Nephron progenitor cell (in vitro differentiated cells): ENCODE data around the gene MRTFA.
"Not testable (repeated sequence)": the region's sequence is repeated elsewhere in the genome, so short reads cannot be mapped to it uniquely, and the experiment has no call there.

Experiments
- DNase-seq: peaks from one replicate; pipeline ENCODE4 v3.0.0; 2021
- H3K27ac Mint-ChIP-seq: 2 replicates; pipeline ENCODE4 v1.8.0; 2021; ENCODE audit warnings: mild to moderate bottlenecking, moderate library complexity, mixed read lengths
- H3K27me3 Mint-ChIP-seq: 2 replicates; pipeline ENCODE4 v1.8.0; 2021; ENCODE audit warnings: mild to moderate bottlenecking, low read depth, mixed read lengths; ENCODE audit not compliant: poor library complexity
- H3K36me3 Mint-ChIP-seq: 2 replicates; pipeline ENCODE4 v1.8.0; 2021; ENCODE audit warnings: low read depth, mixed read lengths
- H3K4me1 Mint-ChIP-seq: 2 replicates; pipeline ENCODE4 v1.8.0; 2021; ENCODE audit warnings: mixed read lengths
- H3K4me3 Mint-ChIP-seq: 2 replicates; pipeline ENCODE4 v1.8.0; 2021; ENCODE audit warnings: mild to moderate bottlenecking, moderate library complexity, mixed read lengths
- H3K9me3 Mint-ChIP-seq: 2 replicates; pipeline ENCODE4 v1.8.0; 2021; ENCODE audit warnings: mild to moderate bottlenecking, moderate library complexity, mixed read lengths
- CTCF ChIP-seq: fragments of 200-600 bp; sonication (generic); IDR thresholded peaks from 2 replicates; pipeline ENCODE4 v1.5.0; 2021; ENCODE audit warnings: antibody characterized with exemption

MRTFA gene

DNA sequence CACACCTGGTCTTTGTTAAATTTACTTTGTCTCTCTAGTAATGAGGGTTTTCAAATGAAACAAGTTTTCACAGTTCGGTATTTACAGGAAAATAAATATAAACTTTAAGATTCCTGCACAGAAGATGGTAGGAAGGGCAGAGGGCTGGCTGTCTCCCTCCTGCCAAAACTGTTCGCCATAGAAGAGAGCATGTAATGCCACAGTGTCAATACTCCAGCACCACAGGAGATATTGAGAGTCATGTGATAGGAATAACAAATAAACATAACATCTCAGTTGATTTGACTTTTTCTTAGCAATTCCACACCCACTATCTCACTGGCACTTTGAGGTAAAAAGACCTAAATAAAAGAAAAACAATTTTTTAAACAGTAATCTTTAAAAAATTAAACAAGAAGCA, 100.9 kb downstream of the MRTFA start:
- Mint-ChIP-seq H3K4me3 (no peak overlapping the region), H3K36me3 (peaks cover 27% of the 10 kb centered on the region), H3K27me3 (peaks cover 5% of the 10 kb centered on the region), H3K27ac (no peak overlapping the region), H3K9me3 (peaks cover 37% of the 10 kb centered on the region), H3K4me1 (peaks cover 30% of the 10 kb centered on the region)
- DNase-seq: no peak
- no peak for TF ChIP-seq CTCF

GRCh38 chr22:40535189-40535512, 101.4 kb downstream of the MRTFA start:
- Mint-ChIP-seq H3K9me3 (peaks cover 34% of the 10 kb centered on the region), H3K36me3 (peaks cover 23% of the 10 kb centered on the region), H3K27ac (peak overlapping the region; percentile 66), H3K27me3 (peaks cover 5% of the 10 kb centered on the region), H3K4me1 (peaks cover 35% of the 10 kb centered on the region), H3K4me3 (no peak overlapping the region)
- DNase-seq: no peak
- TF ChIP-seq CTCF: no peak

DNA sequence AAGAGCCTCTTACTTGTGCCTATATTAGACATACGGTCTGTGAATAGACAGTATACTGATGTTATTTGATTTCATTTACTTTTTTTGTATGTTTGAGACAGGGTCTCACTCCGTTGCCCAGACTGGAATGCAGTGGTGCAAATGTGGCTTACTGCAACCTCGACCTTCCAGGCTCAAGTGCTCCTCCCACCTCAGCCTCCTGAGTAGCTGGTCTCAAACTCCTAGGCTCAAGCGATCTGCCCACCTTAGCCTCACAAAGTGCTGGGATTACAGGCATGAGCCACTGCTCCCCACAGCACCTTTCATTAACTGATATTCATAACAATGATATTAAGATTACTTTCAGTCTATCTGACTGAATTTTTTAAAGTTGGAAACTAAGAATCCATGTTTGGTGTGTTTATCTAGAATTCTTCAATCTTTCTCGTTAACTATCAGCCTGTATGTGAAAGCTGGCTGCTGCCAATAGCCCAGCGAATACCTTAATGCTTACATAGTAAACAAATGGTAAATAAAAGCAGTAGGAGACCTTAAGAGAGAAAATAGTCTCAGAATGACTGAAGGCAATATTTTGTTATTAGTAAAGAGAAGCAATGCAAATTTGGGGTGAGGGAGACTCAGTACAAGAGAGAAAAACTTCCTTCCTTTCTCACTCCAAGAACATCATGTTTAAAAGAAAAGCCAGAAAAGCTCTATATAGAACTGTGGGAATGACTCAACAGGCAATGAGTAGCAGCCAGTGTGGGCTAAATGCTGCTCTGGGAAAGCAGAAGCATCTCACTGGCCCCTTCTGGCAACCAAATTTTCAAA, 101.9 kb downstream of the MRTFA start:
- TF ChIP-seq CTCF: no peak
- H3K36me3 Mint-ChIP-seq: peaks cover 20% of the 10 kb centered on the region
- no peak overlapping the region for H3K4me3 Mint-ChIP-seq
- H3K27ac Mint-ChIP-seq: peak overlapping the region; percentile 66
- no peak for DNase-seq
- H3K9me3 Mint-ChIP-seq: peaks cover 29% of the 10 kb centered on the region
- H3K27me3 Mint-ChIP-seq: peaks cover 5% of the 10 kb centered on the region
- peaks cover 41% of the 10 kb centered on the region for H3K4me1 Mint-ChIP-seq

DNA sequence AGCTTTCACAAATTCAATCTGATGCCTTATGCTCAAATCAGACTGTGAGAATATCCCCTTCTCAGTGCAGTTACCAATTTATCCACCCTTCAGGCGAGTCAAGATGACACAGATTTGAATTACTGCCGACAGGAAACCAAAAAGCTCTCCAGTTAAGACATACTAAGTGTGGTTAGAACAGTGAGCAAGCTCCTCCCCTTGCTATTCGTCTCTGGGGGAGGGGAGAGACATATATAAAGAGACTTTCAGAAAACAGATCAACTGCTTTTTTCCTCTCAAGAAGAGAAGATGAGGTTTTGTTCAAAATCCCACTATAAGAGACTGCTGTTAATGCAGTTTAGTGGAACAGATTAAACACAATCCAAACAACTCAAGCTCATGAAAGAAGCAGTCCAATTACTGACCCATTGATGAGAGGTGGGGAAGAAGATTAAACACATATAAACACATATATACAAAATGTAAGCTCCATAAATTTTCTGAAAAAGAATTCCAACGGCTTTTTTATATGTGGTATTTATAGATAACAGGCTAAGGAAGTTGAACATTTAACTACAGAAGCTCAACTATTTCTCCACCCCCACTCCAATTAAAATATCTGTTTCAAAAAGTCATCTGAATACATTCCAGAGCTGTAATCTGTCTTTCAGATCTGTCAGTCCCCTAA, 102.7 kb downstream of the MRTFA start:
- H3K27me3 Mint-ChIP-seq: peaks cover 5% of the 10 kb centered on the region
- peaks cover 22% of the 10 kb centered on the region for H3K36me3 Mint-ChIP-seq
- peaks cover 21% of the 10 kb centered on the region for H3K9me3 Mint-ChIP-seq
- H3K4me1 Mint-ChIP-seq: peaks cover 41% of the 10 kb centered on the region
- TF ChIP-seq CTCF: no peak
- peak overlapping the region; percentile 40 for H3K27ac Mint-ChIP-seq
- no peak for DNase-seq
- H3K4me3 Mint-ChIP-seq: no peak overlapping the region

DNA sequence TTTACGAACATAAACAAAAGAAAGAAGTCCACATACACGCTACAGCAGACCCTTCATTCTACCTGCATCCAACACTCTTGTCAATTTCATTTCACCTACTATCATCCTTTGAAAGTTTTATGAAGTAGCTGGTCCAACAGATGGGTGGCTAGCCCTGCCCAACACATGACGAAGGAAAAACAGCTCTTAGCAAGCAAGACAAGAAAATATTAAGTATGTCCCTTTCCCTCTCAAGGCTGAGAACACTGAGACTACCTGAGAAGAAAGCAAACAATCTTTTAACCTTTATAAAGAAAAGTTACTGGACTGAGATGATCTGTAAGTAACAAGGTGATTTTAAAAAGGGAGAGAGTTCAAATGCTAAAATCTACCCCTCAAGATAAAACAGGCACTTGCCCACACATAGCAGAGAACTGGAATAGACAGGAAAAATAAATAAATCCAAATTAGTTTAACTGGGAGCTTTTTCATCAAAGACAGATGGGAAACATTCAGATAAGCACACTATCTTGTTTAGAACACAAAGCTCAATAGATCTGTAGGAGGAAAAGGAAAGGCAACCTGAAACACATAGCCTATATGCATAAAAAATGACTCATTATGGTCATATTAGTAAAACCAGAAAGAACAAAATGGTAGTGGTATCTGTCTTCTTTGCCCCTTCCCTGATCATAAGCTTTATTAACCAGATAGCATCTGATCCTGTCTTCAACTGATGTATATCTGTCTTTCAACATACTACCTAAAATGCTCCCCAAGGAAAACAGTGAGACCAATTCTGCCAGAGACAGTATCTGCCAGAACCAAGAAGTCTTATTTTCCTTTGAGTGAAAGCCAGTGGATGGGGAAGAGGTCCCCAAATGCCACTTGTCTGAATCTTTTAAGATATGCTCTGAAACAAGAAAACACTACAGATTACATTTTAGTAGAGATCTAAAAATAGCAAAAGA, 104.3 kb downstream of the MRTFA start:
- Mint-ChIP-seq H3K27me3 (peaks cover 5% of the 10 kb centered on the region), H3K27ac (peak overlapping the region; percentile 16), H3K9me3 (peaks cover 16% of the 10 kb centered on the region), H3K36me3 (peaks cover 20% of the 10 kb centered on the region), H3K4me3 (no peak overlapping the region), H3K4me1 (peaks cover 41% of the 10 kb centered on the region)
- no peak for TF ChIP-seq CTCF
- DNase-seq: no peak

DNA sequence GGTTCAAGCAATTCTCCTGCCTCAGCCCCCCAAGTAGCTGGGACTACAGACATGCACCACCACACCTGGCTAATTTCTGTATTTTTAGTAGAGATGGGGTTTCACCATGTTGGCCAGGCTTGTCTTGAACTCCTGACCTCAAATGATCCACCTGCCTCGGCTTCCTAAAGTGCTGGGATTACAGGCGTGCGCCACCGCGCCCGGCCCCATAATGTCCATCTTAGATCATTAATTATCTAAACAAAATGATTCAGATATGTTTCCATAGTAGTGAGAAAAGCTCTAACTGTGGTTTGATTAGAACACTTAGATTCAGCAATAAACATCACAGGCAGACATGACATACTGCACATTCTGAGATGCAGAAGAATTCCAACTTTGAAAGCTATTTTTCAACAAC, 106.1 kb downstream of the MRTFA start:
- peaks cover 41% of the 10 kb centered on the region for H3K4me1 Mint-ChIP-seq
- H3K9me3 Mint-ChIP-seq: not testable (repeated sequence)

More for the DNA sequence above, 106.1 kb downstream of the MRTFA start:
- H3K4me3 Mint-ChIP-seq, H3K27me3 Mint-ChIP-seq, DNase-seq: not testable (repeated sequence)
- Mint-ChIP-seq H3K27ac (peak overlapping the region; percentile 28), H3K36me3 (peaks cover 13% of the 10 kb centered on the region)
